IPS DF 6.9 (cell line): Measurements from ENCODE around the gene SKP1.

Experiments used
- DNase-seq: peaks from one replicate; pipeline ENCODE4 v3.0.0-alpha.2; 2013; ENCODE audit warnings: low read depth, low spot score
- H3K27ac ChIP-seq: one replicate; pipeline ENCODE4 v1.5.1; 2013; ENCODE audit warnings: low read length, control low read depth
- H3K27me3 ChIP-seq: 2 replicates; pipeline ENCODE4 v1.6.1; 2013; ENCODE audit warnings: mild to moderate bottlenecking, low read length; ENCODE audit not compliant: control insufficient read depth, insufficient read depth
- H3K36me3 ChIP-seq: 2 replicates; pipeline ENCODE4 v1.6.1; 2013; ENCODE audit warnings: low read length; ENCODE audit not compliant: control insufficient read depth, insufficient read depth
- H3K4me1 ChIP-seq: 2 replicates; pipeline ENCODE4 v1.6.1; 2013; ENCODE audit warnings: low read length; ENCODE audit not compliant: control insufficient read depth, insufficient read depth
- H3K4me3 ChIP-seq: 2 replicates; pipeline ENCODE4 v1.5.1; 2013; ENCODE audit warnings: mild to moderate bottlenecking, low read length
- H3K9me3 ChIP-seq: 2 replicates; pipeline ENCODE4 v1.6.1; 2013; ENCODE audit warnings: low read length, inconsistent platforms; ENCODE audit not compliant: control insufficient read depth, insufficient read depth
- WGBS: extraction: QIAGEN DNeasy Blood & Tissue Kit; methylation state at CpG from one replicate; pipeline ENCODE4 v1.1.7; 2013; ENCODE audit warnings: mixed read lengths, missing lambda C conversion rate; ENCODE audit not compliant: insufficient read length, insufficient coverage; 5-methylcytosine and 5-hydroxymethylcytosine counted together

Gene SKP1

GRCh38 chr5:134110382-134110781 lies 66.4 kb downstream of the SKP1 start:
- Histone ChIP-seq H3K27me3 (peaks cover 18% of the 10 kb centered on the region; the same call in 1 of the 2 replicates), H3K27ac (no peak overlapping the region), H3K36me3 (no peaks in the 10 kb centered on the region), H3K4me1 (no peaks in the 10 kb centered on the region), H3K4me3 (no peak overlapping the region), H3K9me3 (no peaks in the 10 kb centered on the region)
- no peak for DNase-seq
- no CpG with 5 or more reads among the region's 10 CpGs for WGBS

DNA sequence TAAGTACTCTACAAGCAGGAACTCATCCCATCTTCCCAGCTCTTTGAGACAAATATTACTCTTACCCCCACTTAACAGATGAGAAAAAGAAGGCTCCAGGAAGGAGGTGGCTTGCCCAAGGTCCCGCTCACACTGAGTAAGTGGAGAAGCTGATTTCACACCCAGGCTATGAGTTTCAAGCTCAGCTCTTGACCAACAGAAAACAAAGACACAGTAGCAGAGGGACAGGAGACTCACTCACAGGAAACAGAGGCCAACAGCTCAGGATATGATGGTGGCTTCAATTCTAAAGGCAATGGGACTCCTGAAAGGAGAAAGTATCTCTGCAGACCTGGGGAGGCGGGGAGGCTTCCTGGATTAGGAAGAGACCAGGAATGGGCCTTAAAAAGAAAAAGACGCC lies 69.0 kb downstream of the SKP1 start:
- H3K9me3 ChIP-seq: no peaks in the 10 kb centered on the region
- peaks cover 10% of the 10 kb centered on the region; the same call in 1 of the 2 replicates for H3K27me3 ChIP-seq
- H3K36me3 ChIP-seq: no peaks in the 10 kb centered on the region
- WGBS: no CpG with 5 or more reads among the region's 3 CpGs
- H3K4me1 ChIP-seq: no peaks in the 10 kb centered on the region; the same call in 1 of the 2 replicates
- no peak for DNase-seq
- H3K4me3 ChIP-seq: no peak overlapping the region
- no peak overlapping the region for H3K27ac ChIP-seq

GRCh38 chr5:134106991-134107701 lies 69.6 kb downstream of the SKP1 start:
- peaks cover 5% of the 10 kb centered on the region; the same call in 1 of the 2 replicates for H3K27me3 ChIP-seq
- H3K9me3 ChIP-seq: no peaks in the 10 kb centered on the region
- H3K4me1 ChIP-seq: no peaks in the 10 kb centered on the region; the same call in 1 of the 2 replicates
- H3K27ac ChIP-seq: no peak overlapping the region
- DNase-seq: no peak
- no peak overlapping the region for H3K4me3 ChIP-seq
- no CpG with 5 or more reads among the region's 10 CpGs for WGBS
- no peaks in the 10 kb centered on the region for H3K36me3 ChIP-seq

GRCh38 chr5:134103998-134104654 lies 72.6 kb downstream of the SKP1 start:
- H3K27ac ChIP-seq: no peak overlapping the region
- peaks cover 7% of the 10 kb centered on the region for H3K4me1 ChIP-seq

DNA sequence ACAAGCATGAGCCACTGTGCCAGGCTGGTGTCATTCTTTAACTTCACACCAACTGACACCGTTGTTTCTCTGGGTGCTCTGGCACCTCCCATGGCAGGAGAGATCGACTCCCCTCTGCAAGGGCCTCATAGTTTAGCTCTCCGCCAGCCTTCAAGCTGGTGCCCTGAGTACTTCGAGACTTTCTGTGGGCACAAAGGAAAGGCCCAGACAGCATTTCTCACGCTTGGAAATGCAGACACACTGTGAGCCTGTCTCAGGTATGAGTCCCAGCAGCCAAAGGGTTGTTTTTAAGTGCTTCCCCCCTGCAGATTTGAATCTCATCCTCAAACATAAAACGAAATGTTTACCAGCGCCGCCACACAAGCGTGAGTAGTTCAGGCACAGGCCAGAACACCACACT lies 73.4 kb downstream of the SKP1 start:
- H3K27ac ChIP-seq: no peak overlapping the region

More at GRCh38 chr5:134103998-134104654, 72.6 kb downstream of the SKP1 start:
- DNase-seq: no peak
- H3K36me3 ChIP-seq: no peaks in the 10 kb centered on the region
- H3K27me3 ChIP-seq: no peaks in the 10 kb centered on the region
- no peaks in the 10 kb centered on the region for H3K9me3 ChIP-seq
- no CpG with 5 or more reads among the region's 11 CpGs for WGBS
- no peak overlapping the region for H3K4me3 ChIP-seq

GRCh38 chr5:134101686-134102439 lies 74.9 kb downstream of the SKP1 start:
- DNase-seq: no peak
- WGBS: no CpG with 5 or more reads among the region's 20 CpGs
- Histone ChIP-seq H3K27ac (no peak overlapping the region), H3K4me3 (no peak overlapping the region), H3K27me3 (peaks cover 3% of the 10 kb centered on the region; the same call in 1 of the 2 replicates), H3K36me3 (no peaks in the 10 kb centered on the region), H3K9me3 (no peaks in the 10 kb centered on the region), H3K4me1 (peaks cover 7% of the 10 kb centered on the region)

More for the DNA sequence above, 73.4 kb downstream of the SKP1 start:
- DNase-seq: no peak
- Histone ChIP-seq H3K4me1 (peaks cover 7% of the 10 kb centered on the region), H3K36me3 (no peaks in the 10 kb centered on the region), H3K27me3 (peaks cover 3% of the 10 kb centered on the region; the same call in 1 of the 2 replicates), H3K9me3 (no peaks in the 10 kb centered on the region), H3K4me3 (no peak overlapping the region)
- WGBS: no CpG with 5 or more reads among the region's 9 CpGs

- H3K27ac ChIP-seq: no peak overlapping the region
- H3K4me3 ChIP-seq: no peak overlapping the region
- H3K27me3 ChIP-seq: peaks cover 3% of the 10 kb centered on the region; the same call in 1 of the 2 replicates
- no peak for DNase-seq
- H3K4me1 ChIP-seq: peaks cover 9% of the 10 kb centered on the region
- H3K9me3 ChIP-seq: no peaks in the 10 kb centered on the region
- H3K36me3 ChIP-seq: no peaks in the 10 kb centered on the region
- no CpG with 5 or more reads among the region's 10 CpGs for WGBS
Measured at GRCh38 chr5:134100283-134101091, 76.3 kb downstream of the SKP1 start.

- Histone ChIP-seq H3K27me3 (peaks cover 3% of the 10 kb centered on the region; the same call in 1 of the 2 replicates), H3K4me3 (no peak overlapping the region), H3K27ac (no peak overlapping the region), H3K9me3 (no peaks in the 10 kb centered on the region), H3K36me3 (no peaks in the 10 kb centered on the region), H3K4me1 (peaks cover 10% of the 10 kb centered on the region)
- no peak for DNase-seq
- WGBS: no CpG with 5 or more reads among the region's 2 CpGs
Measured at GRCh38 chr5:134099939-134100282, 76.8 kb downstream of the SKP1 start.

DNA sequence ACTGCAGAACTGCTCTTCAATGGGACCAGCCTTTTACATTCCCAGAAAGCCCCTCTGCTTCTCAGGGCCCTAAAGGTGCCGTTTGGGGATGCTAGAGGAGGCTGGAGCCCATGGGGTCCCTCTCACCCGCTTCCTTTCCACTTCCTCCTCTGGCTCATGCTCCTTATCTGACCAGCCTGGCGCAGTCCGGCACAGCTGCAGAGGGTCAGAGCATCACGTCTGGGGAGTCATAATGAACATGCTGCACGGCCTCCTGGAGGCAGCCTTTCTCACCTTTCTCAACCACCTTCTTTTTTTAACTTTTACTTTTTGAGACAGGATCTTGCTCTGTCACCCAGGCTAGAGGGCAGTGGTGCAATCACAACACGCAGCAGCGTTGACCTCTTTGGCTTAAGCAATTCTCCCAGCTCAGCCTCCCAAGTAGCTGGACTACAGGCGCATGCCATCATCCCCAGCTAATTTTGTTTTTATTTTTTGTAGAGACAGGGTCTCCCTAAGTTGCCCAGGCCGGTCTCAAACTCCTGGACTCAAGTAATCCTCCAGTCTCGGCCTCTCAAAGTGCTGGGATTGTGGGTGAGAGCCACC lies 77.4 kb downstream of the SKP1 start:
- H3K4me1 ChIP-seq: peaks cover 10% of the 10 kb centered on the region
- H3K27me3 ChIP-seq: peaks cover 3% of the 10 kb centered on the region; the same call in 1 of the 2 replicates
- DNase-seq: no peak
- WGBS: no CpG with 5 or more reads among the region's 11 CpGs
- no peaks in the 10 kb centered on the region for H3K36me3 ChIP-seq
- H3K9me3 ChIP-seq: no peaks in the 10 kb centered on the region
- H3K4me3 ChIP-seq: no peak overlapping the region
- no peak overlapping the region for H3K27ac ChIP-seq
